ENCODE data around the gene SOCS1. TPM values are rescaled to one million over a fixed set of nuclear protein-coding genes. Genes with fewer than 3 reads are reported as not detected.
"Not testable (repeated sequence)": the region's sequence is repeated elsewhere in the genome, so short reads cannot be mapped to it uniquely, and the experiment has no call there.

Gene SOCS1
- total RNA-seq, 4 donors from 2014 or later, result 3.8 to 11.1 (median 6.1) TPM

- TF ChIP-seq EP300 (IDR thresholded peaks at IDR 0.05) (no peak), POLR2A (IDR thresholded peaks at IDR 0.05; ENCODE audit: low read depth) (no peak), POLR2AphosphoS5 (IDR thresholded peaks at IDR 0.05) (no peak)
- TF ChIP-seq, protein P1, sequence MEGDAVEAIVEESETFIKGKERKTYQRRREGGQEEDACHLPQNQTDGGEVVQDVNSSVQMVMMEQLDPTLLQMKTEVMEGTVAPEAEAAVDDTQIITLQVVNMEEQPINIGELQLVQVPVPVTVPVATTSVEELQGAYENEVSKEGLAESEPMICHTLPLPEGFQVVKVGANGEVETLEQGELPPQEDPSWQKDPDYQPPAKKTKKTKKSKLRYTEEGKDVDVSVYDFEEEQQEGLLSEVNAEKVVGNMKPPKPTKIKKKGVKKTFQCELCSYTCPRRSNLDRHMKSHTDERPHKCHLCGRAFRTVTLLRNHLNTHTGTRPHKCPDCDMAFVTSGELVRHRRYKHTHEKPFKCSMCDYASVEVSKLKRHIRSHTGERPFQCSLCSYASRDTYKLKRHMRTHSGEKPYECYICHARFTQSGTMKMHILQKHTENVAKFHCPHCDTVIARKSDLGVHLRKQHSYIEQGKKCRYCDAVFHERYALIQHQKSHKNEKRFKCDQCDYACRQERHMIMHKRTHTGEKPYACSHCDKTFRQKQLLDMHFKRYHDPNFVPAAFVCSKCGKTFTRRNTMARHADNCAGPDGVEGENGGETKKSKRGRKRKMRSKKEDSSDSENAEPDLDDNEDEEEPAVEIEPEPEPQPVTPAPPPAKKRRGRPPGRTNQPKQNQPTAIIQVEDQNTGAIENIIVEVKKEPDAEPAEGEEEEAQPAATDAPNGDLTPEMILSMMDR (IDR thresholded peaks at IDR 0.05), result no peak
- Histone ChIP-seq H3K36me3 (no peaks in the 10 kb centered on the region), H3K27me3 (no peaks in the 10 kb centered on the region), H3K9me3 (no peaks in the 10 kb centered on the region), H3K4me3 (no peak overlapping the region), H3K27ac (replicated peaks in 1 of 4) (no peak overlapping the region), H3K4me1 (peaks cover 14 to 19% (median 17%) of the 10 kb centered on the region in 4 donors)
- no peak for DNase-seq (ENCODE audit: extremely low spot score)
- intact Hi-C loops (cut with DNase I), result no loop called here
- WGBS, result 80% methylated on average over 5 of the region's 5 CpGs
Observed at GRCh38 chr16:11229432-11229831, 26.6 kb downstream of the SOCS1 start.

- Histone ChIP-seq H3K27me3 (no peaks in the 10 kb centered on the region), H3K4me3 (no peak overlapping the region), H3K36me3 (no peaks in the 10 kb centered on the region), H3K27ac (replicated peaks in 1 of 4) (no peak overlapping the region), H3K4me1 (peaks cover 9 to 27% (median 18%) of the 10 kb centered on the region in 4 donors), H3K9me3 (no peaks in the 10 kb centered on the region)
- TF ChIP-seq POLR2A (IDR thresholded peaks at IDR 0.05; ENCODE audit: low read depth) (no peak), EP300 (IDR thresholded peaks at IDR 0.05) (no peak), POLR2AphosphoS5 (IDR thresholded peaks at IDR 0.05) (no peak)
- TF ChIP-seq, protein P1 (IDR thresholded peaks at IDR 0.05), result no peak
- 88% methylated on average over 11 of the region's 18 CpGs for WGBS
- DNase-seq (ENCODE audit: extremely low spot score), result no peak
- intact Hi-C loops (cut with DNase I), result no loop called here
Observed at GRCh38 chr16:11225677-11226549, 30.1 kb downstream of the SOCS1 start.

GRCh38 chr16:11224894-11225676 is 30.9 kb downstream of the SOCS1 start:
- H3K9me3 ChIP-seq, result no peaks in the 10 kb centered on the region
- TF ChIP-seq, protein P1 (IDR thresholded peaks at IDR 0.05), result no peak
- TF ChIP-seq POLR2AphosphoS5 (IDR thresholded peaks at IDR 0.05) (no peak), EP300 (IDR thresholded peaks at IDR 0.05) (no peak), POLR2A (IDR thresholded peaks at IDR 0.05; ENCODE audit: low read depth) (no peak)
- no peaks in the 10 kb centered on the region for H3K36me3 ChIP-seq
- peaks cover 9 to 27% (median 18%) of the 10 kb centered on the region in 4 donors for H3K4me1 ChIP-seq
- H3K4me3 ChIP-seq, result no peak overlapping the region
- WGBS, result 79% methylated on average over 21 of the region's 21 CpGs
- DNase-seq (ENCODE audit: extremely low spot score), result no peak
- no peaks in the 10 kb centered on the region for H3K27me3 ChIP-seq
- intact Hi-C loops (cut with DNase I), result no loop called here
- H3K27ac ChIP-seq (replicated peaks in 1 of 4), result peak overlapping the region in 3 of 4 donors; percentile 25 to 61 (median 60)

DNA sequence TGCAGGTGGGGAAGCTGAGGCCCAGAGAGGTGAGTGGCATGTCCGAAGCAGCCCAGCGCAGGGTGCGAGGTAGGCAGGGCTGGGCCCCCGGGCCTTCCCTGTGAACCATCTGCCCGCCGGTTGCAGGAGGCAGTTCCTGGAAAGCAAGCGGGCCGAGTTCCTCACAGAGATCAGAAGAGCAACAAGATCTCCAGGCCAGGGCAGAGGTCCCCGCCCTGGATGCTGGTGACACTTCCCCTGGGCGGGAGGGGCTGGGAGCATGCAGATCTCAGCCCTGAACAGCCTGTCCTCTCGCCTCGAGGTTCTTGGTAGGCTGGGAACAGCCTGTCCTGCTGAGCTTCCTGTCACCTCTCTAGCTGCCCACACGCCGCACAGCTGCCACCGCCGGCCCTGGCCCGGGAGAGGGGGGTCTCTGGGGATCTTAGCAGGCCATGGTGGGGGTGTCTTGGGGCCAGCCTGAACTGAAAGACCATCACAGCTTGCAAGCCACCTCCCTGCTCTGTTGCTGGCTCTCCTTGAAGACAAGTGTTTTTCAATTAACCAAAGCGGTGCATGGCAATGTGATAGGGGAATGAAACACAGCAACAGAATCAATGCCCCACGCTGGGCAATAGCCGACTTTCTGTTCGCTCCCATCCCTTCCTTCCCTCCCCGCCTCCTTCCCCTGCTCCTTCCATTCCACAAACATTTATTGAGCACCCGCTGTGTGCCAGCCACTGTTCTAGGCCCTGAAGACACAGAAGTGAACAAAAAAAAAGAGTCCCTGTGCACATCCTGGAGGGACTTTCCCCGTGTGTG is 31.7 kb downstream of the SOCS1 start:
- 69% methylated on average over 24 of the region's 24 CpGs for WGBS
- no peaks in the 10 kb centered on the region for H3K36me3 ChIP-seq
- intact Hi-C loops (cut with DNase I), result no loop called here
- TF ChIP-seq EP300 (IDR thresholded peaks at IDR 0.05), result peak; percentile 84
- TF ChIP-seq POLR2AphosphoS5 (IDR thresholded peaks at IDR 0.05), result peak; percentile 67 to 80
- TF ChIP-seq, protein P1 (IDR thresholded peaks at IDR 0.05), result no peak
- H3K4me1 ChIP-seq, result peaks cover 9 to 27% (median 18%) of the 10 kb centered on the region in 4 donors
- no peaks in the 10 kb centered on the region for H3K27me3 ChIP-seq
- peak overlapping the region; percentile 25 to 61 (median 54) for H3K27ac ChIP-seq (replicated peaks in 1 of 4)
- no peak overlapping the region for H3K4me3 ChIP-seq
- peaks cover 0 to under 1% (median 0%) of the 10 kb centered on the region in 4 donors for H3K9me3 ChIP-seq
- DNase-seq (ENCODE audit: extremely low spot score), result peak; percentile 95

DNA sequence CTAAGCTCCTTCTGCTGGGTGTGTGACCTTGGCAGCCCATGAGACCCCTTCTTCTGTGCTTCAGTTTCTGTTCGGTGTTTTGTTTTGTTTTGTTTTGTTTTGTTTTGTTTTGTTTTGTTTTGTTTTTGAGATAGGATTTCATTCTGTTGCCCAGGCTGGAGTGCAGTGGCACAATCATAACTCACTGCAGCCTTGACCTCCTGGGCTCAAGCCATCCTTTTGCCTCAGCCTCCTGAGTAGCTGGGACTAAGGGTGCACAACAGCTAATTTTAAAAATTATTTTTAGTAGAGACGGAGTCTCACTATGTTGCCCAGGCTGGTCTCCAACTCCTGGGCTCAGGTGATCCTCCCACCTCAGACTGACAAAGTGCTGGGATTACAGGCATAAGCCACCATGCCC is 35.5 kb downstream of the SOCS1 start:
- Histone ChIP-seq H3K4me1 (peaks cover 9 to 23% (median 17%) of the 10 kb centered on the region in 4 donors), H3K9me3 (peaks cover 0 to 30% (median 26%) of the 10 kb centered on the region in 4 donors)
- H3K36me3 ChIP-seq; H3K27me3 ChIP-seq; H3K27ac ChIP-seq (replicated peaks in 1 of 4); H3K4me3 ChIP-seq; DNase-seq (ENCODE audit: extremely low spot score); intact Hi-C loops (cut with DNase I): not testable (repeated sequence)
- WGBS, result 86% methylated on average over 1 of the region's 2 CpGs
